Heart left ventricle (tissue), 13 donors: ENCODE data around the gene UPP2.

ENCODE experiments used
- POLR2A ChIP-seq, 2 donors: fragments of 450-650 bp; IDR thresholded peaks; one replicate each; pipeline ENCODE4 v1.6.1; 2017; ENCODE audit warnings: antibody characterized with exemption in 2 of 2, mild to moderate bottlenecking in 2 of 2, moderate library complexity in 2 of 2
- TF ChIP-seq, protein P1 (sequence below), 12 donors: fragments of 200-600 bp; sonication (generic) in 4 of 12; IDR thresholded peaks; one replicate each; pipeline versions ENCODE4 v1.5.0 to v1.8.0; 2018 to 2022; ENCODE audit warnings: antibody characterized with exemption in 12 of 12, mild to moderate bottlenecking in 5 of 12
- donor health status: ischemic (EF 13 %, LVEDD 7.1; RV severe dilation, severe dysfunction).
- donor health status: DM: no; HTN: yes; CAD: no.
- donor health status: DM: no; HTN: no; CAD: no.
- donor health status: ischemic (EF 25% LVEDD 6.9; RV normal size, moderate dysfunction).
- donor health status: ischemic (EF 25% LVEDD 5.7; RV mildly dilated, moderate dysfunction).
- donor health status: ischemic (EF 35%, LVEDD 5.7; RV mildly dilated, moderate dysfunction).
- donor health status: nonischemic (EF 11% LVEDD 7.7; RV severe dilation, severe dysfunction).
- donor health status: DM: yes; HTN: yes; CAD: no.
- donor health status: PGD.
- donor health status: ischemic (EF 29% LVEDD 5.4; RV normal size, mild dysfunction).
- donor health status: nonischemic (EF 23%, LVEDD 6.1; RV moderate dilation, normal function).

DNA sequence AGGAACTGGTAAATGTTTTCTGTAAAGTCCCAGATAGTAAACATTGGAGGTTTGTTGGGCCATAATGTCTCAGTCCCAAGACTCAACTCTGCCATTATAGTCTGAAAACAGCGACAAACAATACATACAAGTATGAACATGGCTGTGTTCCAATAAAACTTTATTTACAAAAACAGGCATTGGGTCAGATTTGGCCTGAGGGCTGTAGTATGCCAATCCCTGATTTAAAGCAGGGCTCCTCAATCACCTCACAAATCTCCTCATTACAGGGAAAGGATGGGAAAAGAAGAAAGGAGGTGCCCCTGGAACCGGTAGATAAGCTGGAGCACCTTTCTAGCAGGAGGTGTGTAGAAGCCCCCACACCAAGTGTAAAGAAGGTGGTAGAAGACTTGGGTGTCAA is 48.9 kb upstream of the UPP2 start:
- TF ChIP-seq, protein P1, sequence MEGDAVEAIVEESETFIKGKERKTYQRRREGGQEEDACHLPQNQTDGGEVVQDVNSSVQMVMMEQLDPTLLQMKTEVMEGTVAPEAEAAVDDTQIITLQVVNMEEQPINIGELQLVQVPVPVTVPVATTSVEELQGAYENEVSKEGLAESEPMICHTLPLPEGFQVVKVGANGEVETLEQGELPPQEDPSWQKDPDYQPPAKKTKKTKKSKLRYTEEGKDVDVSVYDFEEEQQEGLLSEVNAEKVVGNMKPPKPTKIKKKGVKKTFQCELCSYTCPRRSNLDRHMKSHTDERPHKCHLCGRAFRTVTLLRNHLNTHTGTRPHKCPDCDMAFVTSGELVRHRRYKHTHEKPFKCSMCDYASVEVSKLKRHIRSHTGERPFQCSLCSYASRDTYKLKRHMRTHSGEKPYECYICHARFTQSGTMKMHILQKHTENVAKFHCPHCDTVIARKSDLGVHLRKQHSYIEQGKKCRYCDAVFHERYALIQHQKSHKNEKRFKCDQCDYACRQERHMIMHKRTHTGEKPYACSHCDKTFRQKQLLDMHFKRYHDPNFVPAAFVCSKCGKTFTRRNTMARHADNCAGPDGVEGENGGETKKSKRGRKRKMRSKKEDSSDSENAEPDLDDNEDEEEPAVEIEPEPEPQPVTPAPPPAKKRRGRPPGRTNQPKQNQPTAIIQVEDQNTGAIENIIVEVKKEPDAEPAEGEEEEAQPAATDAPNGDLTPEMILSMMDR (IDR thresholded peaks at IDR 0.05) = no peak
- no peak for TF ChIP-seq POLR2A (IDR thresholded peaks at IDR 0.05)
